ENCODE results near the gene CNTN4.

DNA sequence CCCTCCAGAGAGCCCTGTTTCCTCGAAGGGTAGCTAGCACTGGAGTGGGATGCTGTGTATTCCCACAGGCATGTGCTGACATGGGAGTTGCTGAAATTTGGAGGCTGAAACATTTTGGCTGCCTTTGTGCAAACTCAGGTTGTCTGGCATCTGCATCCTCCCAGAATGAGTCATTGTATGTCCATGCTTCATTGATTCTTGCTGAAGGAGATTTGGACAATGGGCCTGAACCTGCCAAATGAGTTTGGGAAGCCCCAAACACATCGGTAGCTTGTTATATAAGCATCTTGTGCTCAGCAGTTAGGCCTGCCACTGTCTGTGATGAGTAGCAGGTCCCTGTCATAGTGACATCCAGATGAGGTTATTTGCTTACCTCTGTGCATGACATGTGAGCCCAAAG is 851.5 kb downstream of the CNTN4 start:
- no peak for TF ChIP-seq POLR2A (IDR thresholded peaks at IDR 0.05)
- TF ChIP-seq, protein P1, sequence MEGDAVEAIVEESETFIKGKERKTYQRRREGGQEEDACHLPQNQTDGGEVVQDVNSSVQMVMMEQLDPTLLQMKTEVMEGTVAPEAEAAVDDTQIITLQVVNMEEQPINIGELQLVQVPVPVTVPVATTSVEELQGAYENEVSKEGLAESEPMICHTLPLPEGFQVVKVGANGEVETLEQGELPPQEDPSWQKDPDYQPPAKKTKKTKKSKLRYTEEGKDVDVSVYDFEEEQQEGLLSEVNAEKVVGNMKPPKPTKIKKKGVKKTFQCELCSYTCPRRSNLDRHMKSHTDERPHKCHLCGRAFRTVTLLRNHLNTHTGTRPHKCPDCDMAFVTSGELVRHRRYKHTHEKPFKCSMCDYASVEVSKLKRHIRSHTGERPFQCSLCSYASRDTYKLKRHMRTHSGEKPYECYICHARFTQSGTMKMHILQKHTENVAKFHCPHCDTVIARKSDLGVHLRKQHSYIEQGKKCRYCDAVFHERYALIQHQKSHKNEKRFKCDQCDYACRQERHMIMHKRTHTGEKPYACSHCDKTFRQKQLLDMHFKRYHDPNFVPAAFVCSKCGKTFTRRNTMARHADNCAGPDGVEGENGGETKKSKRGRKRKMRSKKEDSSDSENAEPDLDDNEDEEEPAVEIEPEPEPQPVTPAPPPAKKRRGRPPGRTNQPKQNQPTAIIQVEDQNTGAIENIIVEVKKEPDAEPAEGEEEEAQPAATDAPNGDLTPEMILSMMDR (IDR thresholded peaks at IDR 0.05), result no peak

Data from body of pancreas (tissue), 4 donors.